HL-60 (cell line): ENCODE results near the gene HCLS1.

Experiments used
- DNase-seq, 2 experiments: peaks; one replicate each; pipeline ENCODE4 v3.0.0-alpha.2; 2010 to 2020; ENCODE audit warnings: low read depth in 1 of 2, low spot score in 1 of 2
- H3K27ac ChIP-seq: fragments of 250-450 bp; sonication (Bioruptor Pico); replicated peaks from 2 replicates; pipeline ENCODE4 v1.5.1; 2020; ENCODE audit warnings: mild to moderate bottlenecking, moderate library complexity
- H3K27me3 ChIP-seq: fragments of 250-450 bp; sonication (Bioruptor Pico); 2 replicates; pipeline ENCODE4 v1.5.1; 2021; ENCODE audit warnings: mild to moderate bottlenecking, moderate library complexity; ENCODE audit not compliant: insufficient read depth, poor library complexity, severe bottlenecking
- H3K4me3 ChIP-seq: replicated peaks from 2 replicates; pipeline ENCODE4 v1.5.1; 2011; ENCODE audit warnings: mild to moderate bottlenecking, control low read depth, low read length; ENCODE audit not compliant: insufficient read depth
- CTCF ChIP-seq: IDR thresholded peaks from one replicate; pipeline ENCODE4 v1.5.1; 2011; ENCODE audit warnings: low read length, control low read depth, inconsistent platforms; ENCODE audit not compliant: insufficient read depth
- GABPA ChIP-seq: IDR thresholded peaks from 2 replicates; pipeline ENCODE4 v1.6.1; 2012; ENCODE audit warnings: low read depth
- POLR2AphosphoS5 ChIP-seq: IDR thresholded peaks from 2 replicates; pipeline ENCODE4 v1.6.1; 2012; ENCODE audit warnings: low read depth
- REST ChIP-seq: IDR thresholded peaks from 2 replicates; pipeline ENCODE4 v1.6.1; 2012; ENCODE audit warnings: low read depth; ENCODE audit not compliant: insufficient replicate concordance
- SPI1 ChIP-seq: IDR thresholded peaks from 2 replicates; pipeline ENCODE4 v1.6.1; 2012; ENCODE audit warnings: low read depth, mild to moderate bottlenecking, borderline replicate concordance

The HCLS1 gene

GRCh38 chr3:121681792-121682191, 21.1 kb upstream of the HCLS1 start:
- no peak for DNase-seq
- no peak overlapping the region for H3K27ac ChIP-seq
- no peak for TF ChIP-seq SPI1
- no peak for TF ChIP-seq POLR2AphosphoS5
- no peak for TF ChIP-seq GABPA
- no peak for TF ChIP-seq REST
- TF ChIP-seq CTCF, result no peak
- no peaks in the 10 kb centered on the region for H3K27me3 ChIP-seq
- no peak overlapping the region for H3K4me3 ChIP-seq

GRCh38 chr3:121677141-121677540, 16.4 kb upstream of the HCLS1 start:
- Histone ChIP-seq H3K27me3 (no peaks in the 10 kb centered on the region), H3K27ac (no peak overlapping the region), H3K4me3 (no peak overlapping the region)
- DNase-seq, result no peak
- TF ChIP-seq GABPA, result no peak
- no peak for TF ChIP-seq POLR2AphosphoS5
- TF ChIP-seq CTCF, result no peak
- no peak for TF ChIP-seq SPI1
- no peak for TF ChIP-seq REST

GRCh38 chr3:121670676-121671075, 10.0 kb upstream of the HCLS1 start:
- Histone ChIP-seq H3K4me3 (no peak overlapping the region), H3K27ac (no peak overlapping the region), H3K27me3 (no peaks in the 10 kb centered on the region)
- TF ChIP-seq GABPA (no peak), REST (no peak), SPI1 (no peak), POLR2AphosphoS5 (no peak), CTCF (no peak)
- no peak for DNase-seq
